ENCODE data around the gene KLRC4.
"Not testable (repeated sequence)": the region's sequence is repeated elsewhere in the genome, so short reads cannot be mapped to it uniquely, and the experiment has no call there.

KLRC4 gene, protein sequence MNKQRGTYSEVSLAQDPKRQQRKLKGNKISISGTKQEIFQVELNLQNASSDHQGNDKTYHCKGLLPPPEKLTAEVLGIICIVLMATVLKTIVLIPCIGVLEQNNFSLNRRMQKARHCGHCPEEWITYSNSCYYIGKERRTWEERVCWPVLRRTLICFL

DNA sequence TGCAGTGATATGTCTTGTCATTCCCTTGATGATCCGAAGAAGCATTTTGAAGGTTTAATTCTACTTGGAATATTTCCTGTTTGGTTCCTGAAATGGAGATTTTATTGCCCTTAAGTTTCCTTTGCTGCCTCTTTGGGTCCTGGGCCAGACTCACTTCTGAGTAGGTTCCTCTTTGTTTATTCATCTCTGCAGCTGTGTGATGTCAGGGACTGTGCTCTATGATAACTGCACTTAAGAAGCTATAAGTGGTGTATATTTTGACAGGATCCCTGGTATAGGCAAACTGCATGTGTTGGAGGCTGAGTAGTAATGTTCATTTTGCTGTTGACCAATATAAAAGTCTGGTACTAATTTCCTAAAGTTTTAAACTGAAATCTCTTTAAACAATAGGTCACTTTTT is at the start of gene KLRC4:
TSS of gene KLRC4 (minus strand) at position 366 of the 400 bp plus-strand sequence. CDS start at position 184, 182 bp downstream.
- FAIRE-seq, result no peak
- DNase-seq (ENCODE audit: insufficient read length, low spot score), result no peak

GRCh38 chr12:10457760-10458159 is 48.2 kb upstream of the KLRC4 start:
- no peak for FAIRE-seq
- no peak for DNase-seq (ENCODE audit: insufficient read length, low spot score)

GRCh38 chr12:10456856-10457255 is 47.3 kb upstream of the KLRC4 start:
- no peak for FAIRE-seq
- DNase-seq (ENCODE audit: insufficient read length, low spot score), result no peak

DNA sequence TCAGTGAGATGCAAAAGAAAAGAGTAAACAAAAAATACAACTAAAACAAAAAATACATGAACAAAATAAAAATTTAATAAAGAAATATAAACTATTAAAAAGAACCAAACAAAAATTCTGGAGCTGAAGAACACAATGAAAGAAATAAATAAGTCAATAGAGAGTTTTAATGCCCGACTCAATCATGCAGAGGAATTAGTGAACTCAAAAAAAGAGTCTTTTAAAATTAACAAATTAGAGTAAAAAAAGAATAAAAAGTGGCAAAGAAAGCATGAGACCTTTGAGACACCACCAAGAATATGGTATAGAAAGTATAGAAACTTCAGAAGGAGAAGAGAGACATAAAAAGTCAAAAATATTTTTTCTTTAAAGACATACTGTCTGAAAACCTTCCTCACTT is 46.2 kb upstream of the KLRC4 start:
- FAIRE-seq, result no peak
- DNase-seq (ENCODE audit: insufficient read length, low spot score), result no peak

- DNase-seq (ENCODE audit: insufficient read length, low spot score), result no peak
- FAIRE-seq, result no peak
These were observed 45.0 kb upstream of the KLRC4 start for GRCh38 chr12:10454531-10454930.

- FAIRE-seq (no peak), DNase-seq (ENCODE audit: insufficient read length, low spot score) (no peak)
These were observed 43.6 kb upstream of the KLRC4 start, which contains the start of gene KLRC1 for GRCh38 chr12:10453156-10453555. Gene KLRC1 (minus strand): TSS chr12:10453377. CDS start chr12:10451156, 2,221 bp downstream.

DNA sequence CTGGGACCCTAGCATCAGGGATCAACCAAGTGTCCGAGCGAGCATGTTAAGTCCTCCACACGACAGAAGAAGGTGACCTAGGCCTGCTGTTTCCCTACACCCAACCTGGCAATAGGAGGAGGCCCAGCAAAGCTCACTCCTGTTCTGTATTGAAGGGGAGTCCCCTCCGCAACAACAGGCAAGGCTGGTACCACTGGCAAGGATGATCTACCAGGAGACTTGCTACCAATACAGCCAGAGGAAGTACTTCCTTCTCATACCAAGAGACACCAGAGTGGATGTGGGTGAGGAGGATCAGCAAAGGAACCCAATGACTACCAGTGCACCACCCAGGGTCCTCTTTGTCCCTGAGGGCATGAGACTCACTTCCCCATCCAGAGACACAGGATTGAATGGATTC is 38.7 kb upstream of the KLRC4 start:
- DNase-seq (ENCODE audit: insufficient read length, low spot score) (no peak), FAIRE-seq (no peak)

DNA sequence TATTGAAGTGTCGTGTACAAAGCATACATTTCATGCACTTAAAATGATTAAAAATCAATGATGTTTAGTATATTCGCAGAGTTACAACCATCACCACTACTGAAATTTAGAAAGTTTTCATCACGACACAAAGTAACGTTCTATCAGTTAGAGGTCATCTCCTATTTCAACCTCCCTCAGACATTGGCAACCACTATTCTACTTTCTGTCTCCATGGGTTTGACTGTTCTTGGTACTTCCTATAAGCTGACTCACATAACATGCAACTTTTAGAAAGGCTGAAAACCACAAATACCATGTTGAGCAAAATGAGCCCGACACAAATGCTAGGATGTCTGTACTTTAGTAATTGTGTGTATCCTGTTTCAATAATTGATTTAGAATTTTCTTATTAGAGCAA is 36.5 kb upstream of the KLRC4 start:
- not testable (repeated sequence) for FAIRE-seq; DNase-seq (ENCODE audit: insufficient read length, low spot score)

DNA sequence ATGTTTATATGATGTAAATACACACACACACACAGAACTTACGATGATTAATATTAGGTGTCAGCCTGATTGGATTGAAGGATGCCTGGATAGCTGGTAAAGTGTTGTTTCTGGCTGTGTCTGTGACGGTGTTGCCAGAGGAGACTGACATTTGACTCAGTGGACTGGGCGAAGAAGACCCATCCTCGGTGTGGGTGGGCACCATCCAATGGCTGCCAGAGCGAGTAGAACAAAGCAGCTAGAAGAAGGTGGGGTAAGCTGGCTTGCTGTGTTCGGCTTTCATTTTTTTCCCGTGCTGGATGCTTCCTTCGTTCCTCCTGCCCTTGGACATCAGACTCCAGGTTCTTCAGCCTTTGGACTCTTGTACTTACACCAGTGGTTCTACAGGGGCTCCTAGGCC is 31.6 kb upstream of the KLRC4 start:
- not testable (repeated sequence) for DNase-seq (ENCODE audit: insufficient read length, low spot score); FAIRE-seq

DNA sequence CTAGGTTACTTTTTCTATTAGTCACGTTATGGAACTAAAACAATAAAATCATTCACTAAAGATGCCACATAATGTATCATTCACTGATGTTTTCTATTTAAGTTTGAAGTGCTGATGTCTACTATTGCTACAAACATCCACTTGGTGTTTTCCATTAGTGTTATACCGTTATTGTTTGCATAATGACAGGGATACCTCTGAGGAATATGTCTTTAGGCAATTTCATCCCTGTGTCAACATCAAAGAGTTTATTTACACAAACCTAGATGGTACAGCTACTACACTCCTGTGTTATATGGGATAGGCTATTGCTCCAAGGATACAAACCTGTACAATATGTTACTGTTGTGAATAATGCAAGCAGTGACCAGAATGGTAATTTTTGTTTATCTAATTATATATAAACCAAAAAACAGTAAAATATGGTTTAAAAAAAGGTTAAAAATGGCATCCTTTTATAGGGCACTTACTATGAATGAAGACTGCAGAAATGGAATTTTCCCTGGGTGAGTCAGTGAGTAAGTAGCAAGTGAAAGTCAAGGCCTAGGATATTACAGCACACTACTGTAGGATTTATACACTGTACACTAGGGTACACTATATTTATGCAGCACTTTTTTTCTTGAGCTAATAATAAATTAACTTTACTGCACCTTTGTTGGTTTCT is 30.2 kb upstream of the KLRC4 start:
- DNase-seq (ENCODE audit: insufficient read length, low spot score), result not testable (repeated sequence)
- FAIRE-seq, result peak; percentile 63

GRCh38 chr12:10437601-10438000 is 28.0 kb upstream of the KLRC4 start:
- DNase-seq (ENCODE audit: insufficient read length, low spot score); FAIRE-seq: not testable (repeated sequence)

DNA sequence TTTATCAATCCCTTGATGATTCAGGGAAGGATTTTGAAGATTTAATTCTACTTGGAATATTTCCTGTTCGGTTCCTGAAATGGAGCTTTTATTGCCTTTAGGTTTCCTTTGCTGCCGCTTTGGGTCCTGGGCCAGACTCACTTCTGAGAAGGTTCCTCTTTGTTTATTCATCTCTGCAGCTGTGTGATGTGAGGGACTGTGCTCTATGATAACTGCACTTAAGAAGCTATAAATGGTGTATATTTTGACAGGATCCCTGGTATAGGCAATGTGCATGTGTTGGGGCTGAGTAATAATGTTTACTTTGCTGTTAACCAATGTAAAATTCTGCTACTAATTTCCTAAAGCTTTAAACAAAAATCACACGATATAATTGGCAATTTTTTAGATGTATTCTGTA is 26.3 kb upstream of the KLRC4 start, which contains the start of gene KLRC2:
TSS of gene KLRC2 (minus strand) at position 195 of the 400 bp plus-strand sequence. CDS start at position 171, 24 bp downstream.
- not testable (repeated sequence) for FAIRE-seq; DNase-seq (ENCODE audit: insufficient read length, low spot score)

GRCh38 chr12:10430623-10431022 is 21.1 kb upstream of the KLRC4 start:
- DNase-seq (ENCODE audit: insufficient read length, low spot score), result not testable (repeated sequence)
- peak; percentile 72 for FAIRE-seq

GRCh38 chr12:10425938-10426337 is 16.4 kb upstream of the KLRC4 start:
- DNase-seq (ENCODE audit: insufficient read length, low spot score), result not testable (repeated sequence)
- peak; percentile 23 for FAIRE-seq

- FAIRE-seq; DNase-seq (ENCODE audit: insufficient read length, low spot score): not testable (repeated sequence)
These were observed 14.8 kb upstream of the KLRC4 start for GRCh38 chr12:10424260-10424899.

- FAIRE-seq, result not testable (repeated sequence)
These were observed 12.6 kb upstream of the KLRC4 start for GRCh38 chr12:10422159-10422558.

GRCh38 chr12:10420334-10420733 is 10.8 kb upstream of the KLRC4 start, which contains the start of gene KLRC3:
Gene KLRC3 (minus strand): TSS chr12:10420595. CDS start chr12:10420550, 45 bp downstream.
- not testable (repeated sequence) for FAIRE-seq

More at GRCh38 chr12:10422159-10422558, 12.6 kb upstream of the KLRC4 start:
- DNase-seq (ENCODE audit: insufficient read length, low spot score), result not testable (repeated sequence)

DNA sequence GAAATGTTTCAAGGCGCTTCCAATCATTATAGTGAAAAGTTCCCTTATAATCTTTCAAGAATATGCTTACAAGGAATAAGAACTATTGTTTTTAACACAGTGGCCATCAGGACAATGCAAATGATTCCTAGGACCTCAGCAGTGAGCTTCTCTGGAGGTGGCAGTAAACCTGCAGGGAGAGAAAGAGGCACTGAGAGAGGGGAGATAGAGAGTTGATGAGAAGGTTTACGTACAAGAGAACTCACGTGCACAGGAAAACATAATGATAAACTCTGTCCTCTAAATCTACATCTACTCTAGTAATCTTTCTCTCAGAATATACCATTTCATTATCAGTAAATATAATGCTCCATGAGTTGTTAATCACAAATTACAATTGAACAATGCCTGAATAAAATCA is 715 bp downstream of the KLRC4 start:
- FAIRE-seq, result no peak
- DNase-seq (ENCODE audit: insufficient read length, low spot score), result no peak

More at GRCh38 chr12:10420334-10420733, 10.8 kb upstream of the KLRC4 start, which contains the start of gene KLRC3:
- not testable (repeated sequence) for DNase-seq (ENCODE audit: insufficient read length, low spot score)

DNA sequence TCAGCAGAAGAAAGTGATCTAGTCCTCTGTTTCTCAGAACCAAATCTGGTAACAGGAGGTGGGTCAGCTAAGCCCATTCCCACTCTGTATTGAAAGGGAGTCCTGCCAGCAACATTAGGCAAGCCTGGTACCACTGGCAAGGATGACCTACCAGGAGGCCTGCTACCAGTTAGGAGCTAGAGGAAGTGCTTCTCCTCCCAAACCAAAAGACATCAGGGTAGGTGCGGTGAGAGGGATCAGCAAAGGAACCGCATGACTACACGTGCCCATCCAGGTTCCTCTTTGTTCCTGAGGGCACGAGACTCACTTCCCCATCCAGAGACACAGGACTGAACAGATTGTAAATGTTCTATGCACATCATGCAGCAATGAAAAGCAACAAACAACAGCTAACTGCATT is 2.8 kb downstream of the KLRC4 start:
- DNase-seq (ENCODE audit: insufficient read length, low spot score), result no peak
- no peak for FAIRE-seq

DNA sequence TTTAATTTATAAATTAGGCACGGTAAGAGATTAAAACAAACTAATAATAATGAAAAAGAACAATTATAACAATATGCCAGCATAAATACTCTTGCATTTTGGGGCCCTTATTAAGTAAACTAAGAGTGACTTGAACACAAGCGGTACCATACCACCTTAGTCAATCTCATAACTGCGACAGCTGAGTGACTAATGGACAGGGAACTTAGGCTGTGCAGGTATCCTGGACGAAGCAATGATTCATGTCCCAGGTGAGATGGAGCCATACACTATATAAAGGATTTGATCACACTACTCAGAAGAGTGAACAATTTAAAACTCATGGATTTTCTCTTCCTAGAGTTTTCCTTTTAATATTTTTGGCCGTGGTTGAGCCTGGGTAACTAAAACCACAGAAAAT is 4.3 kb downstream of the KLRC4 start:
- FAIRE-seq, result no peak
- no peak for DNase-seq (ENCODE audit: insufficient read length, low spot score)

GRCh38 chr12:10404798-10405197 is 4.8 kb downstream of the KLRC4 start:
- FAIRE-seq, result peak; percentile 18
- no peak for DNase-seq (ENCODE audit: insufficient read length, low spot score)
